ENCODE measurements around the gene PLPPR2. TPM values are rescaled to one million over a fixed set of nuclear protein-coding genes. Genes with fewer than 3 reads are reported as not detected.
"Not testable (repeated sequence)": the region's sequence is repeated elsewhere in the genome, so short reads cannot be mapped to it uniquely, and the experiment has no call there.

Gene PLPPR2
- total RNA-seq, 4 donors from 2014 or later: 6.0 to 18.4 (median 8.9) TPM

DNA sequence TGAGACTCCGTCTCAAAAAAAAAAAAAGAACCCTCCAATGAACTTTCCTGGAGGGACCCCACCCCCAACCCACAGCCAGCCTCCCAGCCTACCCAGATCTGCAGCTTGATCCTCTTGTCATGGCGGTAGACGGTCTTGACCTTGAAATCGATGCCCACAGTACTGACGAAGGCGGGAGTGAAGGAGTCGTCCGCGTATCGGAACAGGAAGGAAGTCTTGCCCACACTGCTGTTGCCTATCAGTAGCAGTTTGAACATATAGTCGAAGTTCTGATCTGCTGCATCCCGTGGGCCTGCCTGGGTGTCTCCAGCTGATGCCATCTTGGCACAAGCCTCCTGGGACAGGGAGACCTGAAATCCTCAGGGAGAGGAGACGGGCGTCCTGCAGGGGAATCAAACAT, 18.2 kb upstream of the PLPPR2 start:
- peaks cover 27 to 41% of the 10 kb centered on the region in 2 donors for H3K36me3 ChIP-seq

DNA sequence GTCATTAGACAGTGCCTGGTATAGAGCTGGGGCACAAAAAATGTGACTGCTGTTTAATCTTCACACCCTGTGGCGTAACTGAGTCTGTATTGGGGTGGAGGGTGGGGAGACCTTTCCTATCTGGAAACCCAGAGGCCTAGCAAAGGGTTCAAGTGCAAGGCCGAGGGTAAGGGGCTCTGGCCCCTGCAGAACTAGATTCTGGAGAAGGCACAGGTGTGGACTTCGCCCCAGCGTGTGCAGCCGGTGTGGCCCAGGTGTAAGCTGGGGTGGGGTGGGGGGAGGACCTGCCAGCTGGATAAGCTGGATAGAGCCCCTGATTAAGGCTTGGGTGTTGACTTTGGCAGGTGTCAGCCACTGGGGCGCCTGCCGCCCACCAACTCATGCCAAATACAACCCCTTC, 17.1 kb upstream of the PLPPR2 start:
- H3K4me1 ChIP-seq: peaks cover 14% of the 10 kb centered on the region in 2 donors
- H3K9me3 ChIP-seq: no peaks in the 10 kb centered on the region
- H3K4me3 ChIP-seq (replicated peaks in 1 of 3): no peak overlapping the region
- H3K27ac ChIP-seq: peak overlapping the region in 1 of 3 donors; percentile 86
- no peaks in the 10 kb centered on the region for H3K27me3 ChIP-seq
- WGBS, 2 donors: 85 to 93% methylated on average over 5 to 6 of the region's 7 CpGs
- TF ChIP-seq, protein P1, sequence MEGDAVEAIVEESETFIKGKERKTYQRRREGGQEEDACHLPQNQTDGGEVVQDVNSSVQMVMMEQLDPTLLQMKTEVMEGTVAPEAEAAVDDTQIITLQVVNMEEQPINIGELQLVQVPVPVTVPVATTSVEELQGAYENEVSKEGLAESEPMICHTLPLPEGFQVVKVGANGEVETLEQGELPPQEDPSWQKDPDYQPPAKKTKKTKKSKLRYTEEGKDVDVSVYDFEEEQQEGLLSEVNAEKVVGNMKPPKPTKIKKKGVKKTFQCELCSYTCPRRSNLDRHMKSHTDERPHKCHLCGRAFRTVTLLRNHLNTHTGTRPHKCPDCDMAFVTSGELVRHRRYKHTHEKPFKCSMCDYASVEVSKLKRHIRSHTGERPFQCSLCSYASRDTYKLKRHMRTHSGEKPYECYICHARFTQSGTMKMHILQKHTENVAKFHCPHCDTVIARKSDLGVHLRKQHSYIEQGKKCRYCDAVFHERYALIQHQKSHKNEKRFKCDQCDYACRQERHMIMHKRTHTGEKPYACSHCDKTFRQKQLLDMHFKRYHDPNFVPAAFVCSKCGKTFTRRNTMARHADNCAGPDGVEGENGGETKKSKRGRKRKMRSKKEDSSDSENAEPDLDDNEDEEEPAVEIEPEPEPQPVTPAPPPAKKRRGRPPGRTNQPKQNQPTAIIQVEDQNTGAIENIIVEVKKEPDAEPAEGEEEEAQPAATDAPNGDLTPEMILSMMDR (IDR thresholded peaks at IDR 0.05): no peak
- TF ChIP-seq POLR2A (IDR thresholded peaks at IDR 0.05): no peak
- intact Hi-C loops (cut with DNase I): no loop called here
- H3K36me3 ChIP-seq: peaks cover 21 to 32% of the 10 kb centered on the region in 2 donors
- DNase-seq: no peak

More for the DNA sequence above, 18.2 kb upstream of the PLPPR2 start:
- TF ChIP-seq, protein P1 (IDR thresholded peaks at IDR 0.05): no peak
- no peak for TF ChIP-seq POLR2A (IDR thresholded peaks at IDR 0.05)
- intact Hi-C loops (cut with DNase I): no loop called here
- H3K4me1 ChIP-seq: peaks cover 14% of the 10 kb centered on the region in 2 donors
- H3K27me3 ChIP-seq: no peaks in the 10 kb centered on the region
- DNase-seq: no peak
- WGBS, 2 donors: 87 to 92% methylated on average over 14 of the region's 14 CpGs
- no peak overlapping the region for H3K27ac ChIP-seq
- H3K4me3 ChIP-seq (replicated peaks in 1 of 3): no peak overlapping the region
- H3K9me3 ChIP-seq: no peaks in the 10 kb centered on the region

DNA sequence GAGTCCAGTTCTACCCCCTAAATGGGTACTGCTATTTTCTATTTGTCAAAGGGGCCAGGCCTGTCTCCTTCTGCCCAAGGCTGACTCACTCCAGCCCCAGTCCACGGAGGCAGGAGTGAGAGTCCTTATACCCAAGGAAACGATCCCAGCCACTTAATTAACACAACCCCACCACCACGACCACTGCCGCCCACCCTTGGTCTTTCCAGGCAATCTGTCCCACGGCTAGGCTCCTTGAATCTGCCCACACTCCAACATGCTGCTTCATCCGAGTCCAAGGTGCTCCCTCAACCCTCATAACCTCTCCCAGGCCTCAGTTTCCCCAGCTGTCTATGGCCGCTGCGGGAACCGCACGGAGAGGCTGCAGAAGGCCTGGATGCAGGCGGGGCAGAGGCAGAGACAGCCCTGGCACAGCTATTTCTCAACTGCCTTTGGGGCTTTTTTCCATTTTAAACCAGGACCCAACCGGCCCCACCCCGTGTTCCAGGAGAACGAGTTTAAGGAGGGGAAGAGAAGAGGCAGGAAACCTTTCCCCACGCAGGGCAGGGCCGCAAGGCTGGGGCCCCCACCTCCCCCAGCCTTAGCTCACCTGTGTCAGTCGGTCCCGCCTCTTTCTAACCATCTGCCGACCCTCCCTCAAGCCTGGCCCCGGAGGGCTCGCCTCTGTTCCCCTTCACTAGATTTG, 16.5 kb upstream of the PLPPR2 start:
- Histone ChIP-seq H3K4me3 (replicated peaks in 1 of 3) (peak overlapping the region; percentile 36 to 100 (median 97)), H3K4me1 (peaks cover 14 to 17% of the 10 kb centered on the region in 2 donors), H3K27me3 (no peaks in the 10 kb centered on the region), H3K36me3 (peaks cover 18 to 28% of the 10 kb centered on the region in 2 donors), H3K9me3 (no peaks in the 10 kb centered on the region), H3K27ac (peak overlapping the region; percentile 73 to 86 (median 86))
- DNase-seq: peak; percentile 51
- TF ChIP-seq, protein P1 (IDR thresholded peaks at IDR 0.05): no peak
- no peak for TF ChIP-seq POLR2A (IDR thresholded peaks at IDR 0.05)
- intact Hi-C loops (cut with DNase I): no loop called here
- 21 to 23% methylated on average over 21 of the region's 21 CpGs for whole genome bisulfite sequencing, 2 donors

DNA sequence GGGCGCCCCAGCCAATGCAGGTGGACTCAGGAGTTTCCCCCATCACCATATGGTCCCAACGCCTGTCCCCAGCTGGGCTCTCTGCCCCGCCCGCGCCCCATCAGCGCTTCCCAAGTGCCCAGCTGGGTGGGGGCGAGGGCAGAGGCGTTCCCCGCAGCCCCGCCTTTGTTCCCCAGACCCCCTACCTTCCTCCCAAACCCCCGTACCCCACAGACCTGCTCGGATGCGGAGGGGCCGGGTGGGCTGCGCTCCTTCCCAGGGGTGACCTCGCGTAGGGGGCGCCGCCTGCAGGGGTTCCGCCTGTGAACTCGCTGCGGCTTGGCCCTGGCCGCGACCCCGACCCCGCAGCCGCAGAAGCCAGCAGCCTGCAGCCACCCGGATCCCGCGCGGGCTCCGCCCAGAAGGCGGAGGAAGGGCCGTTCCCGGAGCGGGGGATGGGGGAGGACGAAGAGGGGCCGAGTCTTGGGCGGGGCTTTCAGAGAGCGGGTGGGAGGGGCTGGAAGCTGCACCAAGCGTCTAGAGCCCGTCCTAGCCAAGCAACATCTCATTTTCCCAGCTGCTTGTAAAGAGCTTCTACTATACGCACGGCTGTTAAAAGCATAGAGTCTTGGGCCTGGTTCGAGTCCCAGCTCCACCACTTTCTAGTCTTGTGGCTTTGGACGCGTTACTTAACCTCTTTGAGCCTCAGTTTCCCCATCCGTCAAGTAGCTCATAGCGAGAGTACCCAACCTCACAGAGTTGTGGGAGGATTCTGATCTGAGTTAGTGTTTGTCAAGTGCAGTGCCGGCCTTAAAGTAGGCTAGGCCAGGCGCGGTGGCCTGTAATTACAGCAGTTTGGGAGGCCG, 15.8 kb upstream of the PLPPR2 start, which contains the start of gene RAB3D:
TSS of gene RAB3D (minus strand) at position 404 of the 845 bp plus-strand sequence. CDS start 2,258 bp downstream, outside the sequence.
- TF ChIP-seq, protein P1 (IDR thresholded peaks at IDR 0.05): no peak
- TF ChIP-seq POLR2A (IDR thresholded peaks at IDR 0.05): peak in 1 of 2 donors; percentile 60
- Histone ChIP-seq H3K36me3 (peaks cover 12 to 23% of the 10 kb centered on the region in 2 donors), H3K27ac (peak within 1 kb of the TSS; percentile 73 to 86 (median 86)), H3K4me1 (peaks cover 21 to 25% of the 10 kb centered on the region in 2 donors), H3K4me3 (replicated peaks in 1 of 3) (peak within 1 kb of the TSS; percentile 36 to 100 (median 97)), H3K27me3 (no peaks in the 10 kb centered on the region), H3K9me3 (no peaks in the 10 kb centered on the region)
- intact Hi-C loops (cut with DNase I): loop anchor here (10.0 kb wide), 1 partner anchor 45 kb away; the partner anchor contains the start of gene TSPAN16
- WGBS, 2 donors: 16 to 23% methylated on average over 11 to 19 of the region's 53 CpGs
- DNase-seq: peak; percentile 94 to 95

DNA sequence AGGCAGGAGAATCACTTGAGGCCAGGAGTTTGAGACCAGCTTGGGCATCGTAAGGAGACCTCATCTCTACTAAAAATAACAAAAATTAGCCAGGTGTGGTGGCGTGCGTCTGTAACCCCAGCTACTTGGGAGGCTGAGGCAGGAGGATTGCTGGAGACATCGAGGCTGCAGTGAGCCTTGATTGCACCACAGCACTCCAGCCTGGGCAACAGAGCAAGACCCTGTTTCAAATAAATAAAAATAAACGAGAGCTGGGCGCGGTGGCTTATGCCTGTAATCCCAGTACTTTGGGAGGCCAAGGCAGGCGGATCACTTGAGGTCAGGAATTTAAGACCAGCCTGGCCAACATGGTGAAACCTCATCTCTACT, 15.1 kb upstream of the PLPPR2 start:
- H3K4me1 ChIP-seq: peaks cover 27 to 31% of the 10 kb centered on the region in 2 donors
- not testable (repeated sequence) for H3K9me3 ChIP-seq, DNase-seq, H3K27me3 ChIP-seq
- peak overlapping the region in 1 of 3 donors; percentile 86 for H3K27ac ChIP-seq
- intact Hi-C loops (cut with DNase I): loop anchor here (10.0 kb wide), 1 partner anchor 45 kb away; the partner anchor contains the start of gene TSPAN16
- H3K36me3 ChIP-seq: peaks cover 7 to 17% of the 10 kb centered on the region in 2 donors
- WGBS, 2 donors: 82 to 86% methylated on average over 8 of the region's 8 CpGs
- peak overlapping the region in 1 of 3 donors; percentile 97 for H3K4me3 ChIP-seq (replicated peaks in 1 of 3)
